Thyroid gland (tissue), 4 donors: Measurements from ENCODE around the gene VPS50. TPM values are rescaled to one million over a fixed set of nuclear protein-coding genes. Genes with fewer than 3 reads are reported as not detected.
A peak's percentile ranks its signal among the peaks of the same experiment; 100 is the strongest.

Experiments used
- DNase-seq, 2 donors: peaks; one replicate each; pipeline ENCODE4 v3.0.0-alpha.2; 2019
- H3K27ac ChIP-seq, 3 donors: fragments of 200-600 bp; sonication (generic); 1 replicate in 2 of 3; 2 replicates in 1 of 3; pipeline ENCODE4 v1.5.1; 2016 to 2019; ENCODE audit warnings: mild to moderate bottlenecking in 1 of 3, moderate library complexity in 1 of 3
- H3K27me3 ChIP-seq: fragments of 200-600 bp; sonication (generic); one replicate; pipeline ENCODE4 v1.5.1; 2019
- H3K36me3 ChIP-seq, 2 donors: fragments of 200-600 bp; sonication (generic); one replicate each; pipeline ENCODE4 v1.5.1; 2016 to 2019
- H3K4me1 ChIP-seq, 2 donors: fragments of 200-600 bp; sonication (generic); one replicate each; pipeline ENCODE4 v1.5.1; 2017 to 2019
- H3K4me3 ChIP-seq, 3 donors: fragments of 200-600 bp; sonication (generic); replicated peaks in 1 of 3; 1 replicate in 2 of 3; 2 replicates in 1 of 3; pipeline ENCODE4 v1.5.1; 2016; ENCODE audit warnings: mild to moderate bottlenecking in 1 of 3
- H3K9me3 ChIP-seq: fragments of 200-600 bp; sonication (generic); one replicate; pipeline ENCODE4 v1.5.1; 2017
- POLR2A ChIP-seq, 2 donors: fragments of 450-650 bp; IDR thresholded peaks; one replicate each; pipeline ENCODE4 v1.6.1; 2017; ENCODE audit warnings: antibody characterized with exemption in 2 of 2, mild to moderate bottlenecking in 2 of 2, moderate library complexity in 1 of 2
- WGBS, 2 donors: methylation state at CpG; one replicate each; pipeline ENCODE4 v1.1.5; 2017; 5-methylcytosine and 5-hydroxymethylcytosine counted together
- intact Hi-C: fragments of 100-400 bp; cut with DNase I; formaldehyde crosslinking; loops from one replicate; pipeline ENCODE4 v1.15.1; 2023
- total RNA-seq, 4 donors: library from RNA; depleted of rRNA; stranded (reverse); fragments of >200 nt; gene quantifications; one replicate each; pipeline ENCODE4 v1.2.3, GENCODE V29; 2016
- TF ChIP-seq, protein P1 (sequence below), 6 experiments: fragments of 200-600 bp in 3 of 6; fragments of 450-650 bp in 3 of 6; sonication (generic) in 3 of 6; IDR thresholded peaks; one replicate each; pipeline ENCODE4 v1.5.1; 2016 to 2019; ENCODE audit warnings: antibody characterized with exemption in 6 of 6, mild to moderate bottlenecking in 2 of 6, inconsistent platforms in 1 of 6, moderate library complexity in 1 of 6

The VPS50 gene
- total RNA-seq, 4 donors from 2014 or later: 27.4 to 41.1 (median 36.0) TPM

DNA sequence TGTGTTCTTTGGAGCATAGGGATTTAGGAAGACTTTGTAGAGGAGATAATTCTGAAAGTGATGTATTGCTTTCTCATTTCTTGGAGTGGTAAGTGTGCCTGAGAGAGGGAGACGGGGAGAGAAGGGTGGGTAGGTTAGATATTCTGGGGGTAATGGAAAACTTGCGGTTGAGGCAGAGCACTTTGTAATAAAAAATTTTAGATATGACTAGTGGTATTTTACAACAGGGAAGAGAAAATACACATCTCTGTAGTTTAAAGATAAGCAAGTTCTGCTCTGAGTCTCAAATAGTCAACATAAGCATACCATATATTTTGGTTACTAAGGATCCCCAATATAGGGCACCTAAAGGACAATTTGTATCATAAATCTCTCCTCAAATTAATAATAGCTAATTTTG is 6.6 kb downstream of the VPS50 start:
- no peak for TF ChIP-seq POLR2A (IDR thresholded peaks at IDR 0.05)
- TF ChIP-seq, protein P1, sequence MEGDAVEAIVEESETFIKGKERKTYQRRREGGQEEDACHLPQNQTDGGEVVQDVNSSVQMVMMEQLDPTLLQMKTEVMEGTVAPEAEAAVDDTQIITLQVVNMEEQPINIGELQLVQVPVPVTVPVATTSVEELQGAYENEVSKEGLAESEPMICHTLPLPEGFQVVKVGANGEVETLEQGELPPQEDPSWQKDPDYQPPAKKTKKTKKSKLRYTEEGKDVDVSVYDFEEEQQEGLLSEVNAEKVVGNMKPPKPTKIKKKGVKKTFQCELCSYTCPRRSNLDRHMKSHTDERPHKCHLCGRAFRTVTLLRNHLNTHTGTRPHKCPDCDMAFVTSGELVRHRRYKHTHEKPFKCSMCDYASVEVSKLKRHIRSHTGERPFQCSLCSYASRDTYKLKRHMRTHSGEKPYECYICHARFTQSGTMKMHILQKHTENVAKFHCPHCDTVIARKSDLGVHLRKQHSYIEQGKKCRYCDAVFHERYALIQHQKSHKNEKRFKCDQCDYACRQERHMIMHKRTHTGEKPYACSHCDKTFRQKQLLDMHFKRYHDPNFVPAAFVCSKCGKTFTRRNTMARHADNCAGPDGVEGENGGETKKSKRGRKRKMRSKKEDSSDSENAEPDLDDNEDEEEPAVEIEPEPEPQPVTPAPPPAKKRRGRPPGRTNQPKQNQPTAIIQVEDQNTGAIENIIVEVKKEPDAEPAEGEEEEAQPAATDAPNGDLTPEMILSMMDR (IDR thresholded peaks at IDR 0.05): no peak
- WGBS, 2 donors: 92 to 94% methylated on average over 2 of the region's 2 CpGs
- DNase-seq: no peak

DNA sequence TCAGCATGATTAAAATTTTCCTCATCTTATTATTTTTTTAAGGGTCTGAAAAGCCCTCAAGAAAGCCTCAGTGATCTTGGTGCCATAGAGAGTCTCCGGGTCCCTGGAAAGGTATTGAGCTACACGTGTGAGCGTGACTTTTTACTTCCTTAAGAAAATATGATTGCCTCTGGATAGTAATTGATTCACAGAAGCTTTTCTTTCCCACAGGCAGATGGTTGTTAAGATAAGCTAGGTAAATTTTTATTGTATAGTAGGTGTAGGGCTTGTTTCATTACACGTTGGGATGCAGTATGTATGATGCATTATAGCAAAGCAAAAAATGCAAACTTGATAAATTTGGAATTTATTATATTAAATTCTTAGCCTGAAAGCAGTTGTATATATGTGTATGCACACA is 7.7 kb downstream of the VPS50 start:
- H3K36me3 ChIP-seq: no peaks in the 10 kb centered on the region
- no peaks in the 10 kb centered on the region for H3K9me3 ChIP-seq
- H3K4me3 ChIP-seq: no peak overlapping the region
- 84 to 85% methylated on average over 4 of the region's 4 CpGs for WGBS, 2 donors
- intact Hi-C loops: no loop called here
- no peaks in the 10 kb centered on the region for H3K4me1 ChIP-seq
- H3K27ac ChIP-seq: no peak overlapping the region
- DNase-seq: no peak
- no peaks in the 10 kb centered on the region for H3K27me3 ChIP-seq
- no peak for TF ChIP-seq POLR2A (IDR thresholded peaks at IDR 0.05)
- TF ChIP-seq, protein P1 (IDR thresholded peaks at IDR 0.05): no peak

More for the DNA sequence above, 6.6 kb downstream of the VPS50 start:
- H3K4me1 ChIP-seq: no peaks in the 10 kb centered on the region
- no peaks in the 10 kb centered on the region for H3K9me3 ChIP-seq
- no peaks in the 10 kb centered on the region for H3K27me3 ChIP-seq
- H3K4me3 ChIP-seq: no peak overlapping the region
- H3K36me3 ChIP-seq: no peaks in the 10 kb centered on the region
- no peak overlapping the region for H3K27ac ChIP-seq
- intact Hi-C loops: no loop called here

DNA sequence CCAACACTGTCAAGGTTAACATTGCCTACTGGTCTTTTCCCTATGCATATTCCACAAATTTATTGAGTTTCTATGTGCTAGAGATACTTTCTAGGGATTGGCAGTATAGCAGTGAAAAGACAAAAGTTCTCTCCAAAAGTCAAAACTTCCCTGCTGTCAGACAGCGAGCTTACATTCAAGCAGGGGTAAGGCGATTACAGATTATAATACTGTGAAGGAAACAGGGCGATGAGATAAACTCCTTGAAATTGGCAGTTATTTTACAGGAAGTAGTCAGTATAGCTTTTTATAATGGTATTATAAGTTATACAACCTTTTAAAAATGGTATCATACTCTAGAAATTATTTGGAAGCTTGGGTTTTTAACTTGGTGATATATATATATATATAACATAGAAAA is 9.9 kb downstream of the VPS50 start:
- TF ChIP-seq, protein P1 (IDR thresholded peaks at IDR 0.05): no peak
- TF ChIP-seq POLR2A (IDR thresholded peaks at IDR 0.05): no peak
- Histone ChIP-seq H3K4me3 (no peak overlapping the region), H3K4me1 (no peaks in the 10 kb centered on the region), H3K27ac (no peak overlapping the region), H3K27me3 (no peaks in the 10 kb centered on the region), H3K36me3 (no peaks in the 10 kb centered on the region), H3K9me3 (no peaks in the 10 kb centered on the region)
- DNase-seq: no peak
- WGBS, 2 donors: 94 to 96% methylated on average over 3 of the region's 3 CpGs
- intact Hi-C loops: no loop called here

DNA sequence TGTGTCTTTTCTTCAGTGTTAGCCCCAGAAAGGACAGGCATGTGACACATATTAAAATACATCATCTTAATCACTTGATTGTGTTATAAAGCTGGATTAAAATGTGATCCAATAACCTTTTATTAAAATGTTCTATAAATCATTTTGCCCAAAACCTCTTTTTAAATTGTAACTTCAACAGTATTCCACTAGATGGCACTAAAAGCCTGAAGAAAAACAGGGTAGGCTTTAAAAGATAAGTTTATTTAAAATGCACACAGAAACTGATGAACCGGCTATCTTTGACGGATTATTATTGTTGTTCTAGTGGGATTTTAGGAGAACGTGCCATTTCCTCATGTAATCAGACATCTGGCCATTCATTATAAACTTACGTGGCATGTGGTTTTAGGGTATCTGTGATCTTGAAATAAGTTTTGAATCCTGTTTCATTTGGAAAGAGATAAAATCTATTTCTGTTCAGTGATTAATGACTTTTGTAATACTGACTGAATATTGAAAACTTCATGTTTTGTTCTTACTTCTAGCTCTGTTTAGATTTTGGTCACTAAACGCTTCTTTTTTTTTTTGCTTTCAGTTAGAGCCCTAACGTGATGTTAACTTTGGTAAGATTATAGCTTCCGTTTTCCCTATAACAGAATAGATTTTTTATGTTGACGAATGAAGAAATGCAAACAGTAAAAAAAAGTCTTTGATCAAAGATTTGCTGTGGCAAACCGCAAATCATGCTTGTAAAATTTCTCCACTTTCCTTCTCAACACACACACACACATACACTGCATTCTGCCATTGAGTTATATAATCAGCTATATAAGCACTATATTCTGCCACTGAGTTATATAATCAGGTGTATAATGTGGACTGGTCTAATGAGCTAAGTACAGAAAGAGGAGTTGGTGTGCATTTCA is 13.6 kb downstream of the VPS50 start:
- intact Hi-C loops: no loop called here
- Histone ChIP-seq H3K4me3 (no peak overlapping the region), H3K27me3 (no peaks in the 10 kb centered on the region), H3K9me3 (no peaks in the 10 kb centered on the region), H3K27ac (no peak overlapping the region), H3K36me3 (no peaks in the 10 kb centered on the region), H3K4me1 (no peaks in the 10 kb centered on the region)
- no peak for DNase-seq
- TF ChIP-seq POLR2A (IDR thresholded peaks at IDR 0.05): no peak
- TF ChIP-seq, protein P1 (IDR thresholded peaks at IDR 0.05): peak in 5 of 6 experiments; percentile 19 to 64 (median 56)
- WGBS, 2 donors: 57% methylated on average over 9 of the region's 9 CpGs

DNA sequence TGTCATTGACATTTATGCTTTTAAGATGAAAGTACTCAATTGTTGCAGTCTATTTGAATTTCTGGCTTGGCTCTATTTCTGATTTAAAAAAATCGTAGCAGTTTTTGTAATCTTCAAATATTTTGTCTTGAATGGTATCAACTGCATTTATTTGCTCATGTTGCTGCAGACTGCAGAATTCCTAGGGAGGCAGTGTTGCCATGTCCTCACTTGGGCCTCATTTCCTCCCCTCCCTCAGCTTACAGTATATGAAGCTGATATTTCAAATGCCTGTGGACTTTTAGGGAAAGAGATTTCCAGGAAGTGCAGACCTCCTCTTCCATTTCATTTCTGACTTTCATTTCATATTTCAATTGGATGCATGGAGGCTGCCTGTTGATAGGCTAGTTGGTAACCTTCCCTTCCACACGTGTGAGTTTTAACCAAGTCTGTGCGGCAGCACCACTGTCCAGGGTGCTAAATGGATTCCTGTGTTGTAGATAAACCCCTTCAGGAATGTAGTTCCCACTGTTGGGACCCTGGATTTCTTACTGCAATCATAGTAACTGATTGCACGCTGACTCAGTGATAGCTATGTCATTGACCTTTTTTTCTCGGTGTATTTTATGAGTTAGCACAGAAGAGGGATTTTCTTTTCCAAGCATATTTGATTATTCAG is 17.5 kb downstream of the VPS50 start:
- H3K27me3 ChIP-seq: no peaks in the 10 kb centered on the region
- H3K4me1 ChIP-seq: no peaks in the 10 kb centered on the region
- WGBS, 2 donors: 63 to 72% methylated on average over 5 of the region's 5 CpGs
- no peak overlapping the region for H3K27ac ChIP-seq
- no peaks in the 10 kb centered on the region for H3K36me3 ChIP-seq
- TF ChIP-seq, protein P1 (IDR thresholded peaks at IDR 0.05): no peak
- no peak for TF ChIP-seq POLR2A (IDR thresholded peaks at IDR 0.05)
- intact Hi-C loops: no loop called here
- no peak overlapping the region for H3K4me3 ChIP-seq
- DNase-seq: no peak
- H3K9me3 ChIP-seq: no peaks in the 10 kb centered on the region
